Type B pancreatic cell (in vitro differentiated cells): ENCODE data around the gene DDX3X. TPM values are rescaled to one million over a fixed set of nuclear protein-coding genes. Genes with fewer than 3 reads are reported as not detected.
A peak's percentile ranks its signal among the peaks of the same experiment; 100 is the strongest.
"Not testable (repeated sequence)": the region's sequence is repeated elsewhere in the genome, so short reads cannot be mapped to it uniquely, and the experiment has no call there.

Experiments
- DNase-seq: peaks from one replicate; pipeline ENCODE4 v3.0.0; 2021; ENCODE audit warnings: mixed read lengths; ENCODE audit not compliant: unreplicated experiment; ENCODE audit errors: extremely low spot score
- H3K27ac Mint-ChIP-seq: 2 replicates; pipeline ENCODE4 v1.8.0; 2021; ENCODE audit warnings: mild to moderate bottlenecking, mixed read lengths
- H3K27me3 Mint-ChIP-seq: 2 replicates; pipeline ENCODE4 v1.8.0; 2021; ENCODE audit warnings: mixed read lengths
- H3K36me3 Mint-ChIP-seq: 2 replicates; pipeline ENCODE4 v1.8.0; 2021; ENCODE audit warnings: mixed read lengths
- H3K4me1 Mint-ChIP-seq: one replicate; pipeline ENCODE4 v1.8.0; 2021; ENCODE audit warnings: mixed read lengths; ENCODE audit not compliant: unreplicated experiment
- H3K4me3 Mint-ChIP-seq: 2 replicates; pipeline ENCODE4 v1.8.0; 2021; ENCODE audit warnings: mild to moderate bottlenecking, mixed read lengths
- H3K9me3 Mint-ChIP-seq: 2 replicates; pipeline ENCODE4 v1.8.0; 2021; ENCODE audit warnings: mixed read lengths
- CTCF ChIP-seq: fragments of 200-600 bp; sonication (generic); conservative IDR thresholded peaks from 2 replicates; pipeline ENCODE4 v1.5.0; 2021; ENCODE audit warnings: antibody characterized with exemption, mild to moderate bottlenecking
- total RNA-seq: library from RNA; stranded (reverse); gene quantifications from 2 replicates; pipeline ENCODE4 v1.2.1, GENCODE V29; 2021; ENCODE audit warnings: low replicate concordance

Gene DDX3X
- total RNA-seq, 1 donor from 2014 or later: 255 TPM

- H3K9me3 Mint-ChIP-seq: no peaks in the 10 kb centered on the region
- H3K4me1 Mint-ChIP-seq: no peaks in the 10 kb centered on the region
- no peaks in the 10 kb centered on the region for H3K27me3 Mint-ChIP-seq
- TF ChIP-seq CTCF: no peak
- H3K27ac Mint-ChIP-seq: peak overlapping the region; percentile 18
- H3K4me3 Mint-ChIP-seq: no peak overlapping the region
- H3K36me3 Mint-ChIP-seq: peaks cover 21% of the 10 kb centered on the region
- no peak for DNase-seq
Observed at GRCh38 chrX:41350976-41351569, 17.1 kb downstream of the DDX3X start.

GRCh38 chrX:41351923-41352322 lies 18.0 kb downstream of the DDX3X start:
- no peaks in the 10 kb centered on the region for H3K4me1 Mint-ChIP-seq
- peaks cover 18% of the 10 kb centered on the region for H3K36me3 Mint-ChIP-seq
- no peaks in the 10 kb centered on the region for H3K27me3 Mint-ChIP-seq
- DNase-seq: no peak
- H3K4me3 Mint-ChIP-seq: no peak overlapping the region
- H3K9me3 Mint-ChIP-seq: no peaks in the 10 kb centered on the region
- H3K27ac Mint-ChIP-seq: peak overlapping the region; percentile 42
- no peak for TF ChIP-seq CTCF

GRCh38 chrX:41352329-41352838 lies 18.4 kb downstream of the DDX3X start:
- TF ChIP-seq CTCF: no peak
- H3K9me3 Mint-ChIP-seq: no peaks in the 10 kb centered on the region
- H3K27ac Mint-ChIP-seq: peak overlapping the region; percentile 42
- no peaks in the 10 kb centered on the region for H3K4me1 Mint-ChIP-seq
- no peak overlapping the region for H3K4me3 Mint-ChIP-seq
- H3K36me3 Mint-ChIP-seq: peaks cover 14% of the 10 kb centered on the region
- H3K27me3 Mint-ChIP-seq: no peaks in the 10 kb centered on the region
- no peak for DNase-seq

GRCh38 chrX:41353985-41354384 lies 20.0 kb downstream of the DDX3X start:
- Mint-ChIP-seq H3K4me1 (no peaks in the 10 kb centered on the region), H3K27me3 (no peaks in the 10 kb centered on the region), H3K27ac (no peak overlapping the region), H3K36me3 (peaks cover 9% of the 10 kb centered on the region), H3K9me3 (no peaks in the 10 kb centered on the region), H3K4me3 (no peak overlapping the region)
- no peak for DNase-seq
- no peak for TF ChIP-seq CTCF

- no peak overlapping the region for H3K4me3 Mint-ChIP-seq
- H3K27ac Mint-ChIP-seq: no peak overlapping the region
- no peaks in the 10 kb centered on the region for H3K9me3 Mint-ChIP-seq
- TF ChIP-seq CTCF: no peak
- no peaks in the 10 kb centered on the region for H3K4me1 Mint-ChIP-seq
- H3K36me3 Mint-ChIP-seq: no peaks in the 10 kb centered on the region
- H3K27me3 Mint-ChIP-seq: no peaks in the 10 kb centered on the region
- DNase-seq: no peak
Observed at GRCh38 chrX:41369152-41369551, 35.2 kb downstream of the DDX3X start.

GRCh38 chrX:41371575-41371974 lies 37.6 kb downstream of the DDX3X start:
- H3K4me1 Mint-ChIP-seq, DNase-seq, H3K36me3 Mint-ChIP-seq, H3K4me3 Mint-ChIP-seq, H3K27ac Mint-ChIP-seq, H3K27me3 Mint-ChIP-seq, H3K9me3 Mint-ChIP-seq: not testable (repeated sequence)
